ENCODE measurements around the gene CHPF. TPM values are rescaled to one million over a fixed set of nuclear protein-coding genes. Genes with fewer than 3 reads are reported as not detected.

Gene CHPF
- total and polyA plus RNA-seq, 10 of the 15 experiments (the other 5 are each of a cell fraction or from before 2014, with no cell fraction given), result 0.09 to 17.4 (median 8.3) TPM; not detected in 1

DNA sequence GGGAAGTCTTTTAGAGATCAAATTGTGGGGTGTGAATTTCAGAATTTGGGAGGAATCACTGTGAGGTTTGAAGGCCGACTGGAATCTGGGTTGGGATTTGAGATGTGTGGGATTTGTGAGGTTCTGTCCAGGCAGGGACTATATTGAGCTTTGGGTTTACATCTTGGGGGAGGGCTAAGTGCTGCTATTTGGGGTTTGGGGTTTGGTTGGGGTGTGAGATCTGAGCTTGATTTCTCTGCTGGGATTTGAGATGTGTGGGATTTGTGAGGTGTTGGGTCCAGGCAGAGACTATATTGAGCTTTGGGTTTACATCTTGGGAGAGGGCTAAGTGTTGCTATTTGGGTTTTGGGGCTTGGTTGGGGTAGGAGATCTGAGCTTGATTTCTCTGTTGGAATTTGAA is 44.1 kb downstream of the CHPF start:
- ChIA-PET CTCF (interaction anchor here (0.9 to 11.4 kb wide), 13 partner anchors 9 to 186 kb away, joined by 3 to 224 read pairs (median 5); partner anchors contain the start of genes CHPF, STK11IP and TMEM198), RAD21 (ENCODE audit: unreplicated experiment) (interaction anchor here (1.0 to 3.6 kb wide), 3 partner anchors 30 to 221 kb away, joined by 3 to 21 read pairs (median 6); partner anchors contain the start of gene DNAJB2), SMC1A (ENCODE audit: uncharacterized antibody, unreplicated experiment) (interaction anchor here (4.0 kb wide), 1 partner anchor 29 kb away, joined by 22 read pairs; no protein-coding TSS in a partner anchor), POLR2A (interaction anchor here (0.6 to 2.1 kb wide), 2 partner anchors 111 to 1040 kb away, joined by 3 to 15 read pairs; partner anchors contain the start of gene DNPEP)
- BruUV-seq (replicated peaks), result no TSS peak
- Histone ChIP-seq H3K36me3 (ENCODE audit: control insufficient read depth in 2 of 2, insufficient read depth in 2 of 2, low read length in 1 of 2) (peaks cover 0 to 7% of the 10 kb centered on the region in 2 experiments; a peak in 1 of 4 replicates), H3K4me3 (peak overlapping the region; percentile 83), H4K20me1 (ENCODE audit: control insufficient read depth, insufficient read depth) (no peaks in the 10 kb centered on the region), H3K9ac (ENCODE audit: control insufficient read depth, insufficient read depth, low read length) (peak overlapping the region; percentile 88), H3K9me3 (replicated peaks; ENCODE audit: control insufficient read depth, insufficient read depth, low read length) (no peaks in the 10 kb centered on the region; the same call in 2 of the 3 replicates), H3K4me2 (ENCODE audit: control insufficient read depth, insufficient read depth) (peak overlapping the region; percentile 93), H3K27me3 (replicated peaks in 1 of 2; ENCODE audit: control insufficient read depth in 2 of 2, insufficient read depth in 2 of 2, low read length in 1 of 2) (peaks cover 5 to 15% of the 10 kb centered on the region in 2 experiments), H3K79me2 (ENCODE audit: control insufficient read depth, insufficient read depth, low read length) (peaks cover 11% of the 10 kb centered on the region), H3K4me1 (ENCODE audit: control insufficient read depth, insufficient read depth, low read length) (peaks cover 15% of the 10 kb centered on the region), H2AFZ (ENCODE audit: control insufficient read depth, low read depth, low read length) (no peak overlapping the region), H3K27ac (ENCODE audit: control insufficient read depth, insufficient read depth) (peak overlapping the region; percentile 79)
- in situ Hi-C loops (cut with MboI) (no loop called here), intact Hi-C loops (cut with micrococcal nuclease; ENCODE audit: unreplicated experiment) (no loop called here)
- DNase-seq (ENCODE audit: low read depth, low spot score), result no peak
- no peak for FAIRE-seq
- no peak for ATAC-seq
- TF ChIP-seq SREBF2 (IDR thresholded peaks at IDR 0.05; ENCODE audit: low read length), result no peak
- no peak for TF ChIP-seq ETV6 (conservative IDR thresholded peaks at IDR 0.05 in 1 of 2, IDR thresholded peaks at IDR 0.05 in 1 of 2; ENCODE audit: borderline replicate concordance in 1 of 2, low read depth in 1 of 2)
- 0% methylated on average over 1 of the region's 1 CpG for WGBS (ENCODE audit: insufficient coverage, insufficient replicate concordance, low lambda C conversion rate, missing lambda C conversion rate)

DNA sequence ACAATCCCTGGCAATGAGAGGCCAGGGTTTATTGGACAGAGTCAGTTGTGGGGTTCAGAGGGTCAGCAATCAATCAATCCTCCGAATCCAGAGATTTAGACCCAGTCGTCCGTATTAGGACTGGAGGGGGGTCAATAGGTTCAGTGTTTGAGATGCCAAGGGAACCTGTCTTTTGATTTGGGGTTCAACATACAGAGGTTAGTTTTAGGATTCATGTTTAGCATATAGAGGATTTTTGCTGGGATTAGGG is 44.6 kb downstream of the CHPF start:
- Histone ChIP-seq H3K4me3 (peak overlapping the region; percentile 83), H3K4me2 (ENCODE audit: control insufficient read depth, insufficient read depth) (peak overlapping the region; percentile 93), H3K27ac (ENCODE audit: control insufficient read depth, insufficient read depth) (peak overlapping the region; percentile 79), H3K27me3 (replicated peaks in 1 of 2; ENCODE audit: control insufficient read depth in 2 of 2, insufficient read depth in 2 of 2, low read length in 1 of 2) (peaks cover 5 to 15% of the 10 kb centered on the region in 2 experiments), H3K36me3 (ENCODE audit: control insufficient read depth in 2 of 2, insufficient read depth in 2 of 2, low read length in 1 of 2) (peaks cover 0 to 3% of the 10 kb centered on the region in 2 experiments; a peak in 1 of 4 replicates), H4K20me1 (ENCODE audit: control insufficient read depth, insufficient read depth) (no peaks in the 10 kb centered on the region), H3K79me2 (ENCODE audit: control insufficient read depth, insufficient read depth, low read length) (peaks cover 11% of the 10 kb centered on the region), H3K4me1 (ENCODE audit: control insufficient read depth, insufficient read depth, low read length) (peaks cover 15% of the 10 kb centered on the region), H3K9ac (ENCODE audit: control insufficient read depth, insufficient read depth, low read length) (peak overlapping the region; percentile 88), H3K9me3 (replicated peaks; ENCODE audit: control insufficient read depth, insufficient read depth, low read length) (no peaks in the 10 kb centered on the region; the same call in 2 of the 3 replicates), H2AFZ (ENCODE audit: control insufficient read depth, low read depth, low read length) (peak overlapping the region; percentile 82)
- in situ Hi-C loops (cut with MboI) (no loop called here), intact Hi-C loops (cut with micrococcal nuclease; ENCODE audit: unreplicated experiment) (no loop called here)
- TF ChIP-seq, protein P1, sequence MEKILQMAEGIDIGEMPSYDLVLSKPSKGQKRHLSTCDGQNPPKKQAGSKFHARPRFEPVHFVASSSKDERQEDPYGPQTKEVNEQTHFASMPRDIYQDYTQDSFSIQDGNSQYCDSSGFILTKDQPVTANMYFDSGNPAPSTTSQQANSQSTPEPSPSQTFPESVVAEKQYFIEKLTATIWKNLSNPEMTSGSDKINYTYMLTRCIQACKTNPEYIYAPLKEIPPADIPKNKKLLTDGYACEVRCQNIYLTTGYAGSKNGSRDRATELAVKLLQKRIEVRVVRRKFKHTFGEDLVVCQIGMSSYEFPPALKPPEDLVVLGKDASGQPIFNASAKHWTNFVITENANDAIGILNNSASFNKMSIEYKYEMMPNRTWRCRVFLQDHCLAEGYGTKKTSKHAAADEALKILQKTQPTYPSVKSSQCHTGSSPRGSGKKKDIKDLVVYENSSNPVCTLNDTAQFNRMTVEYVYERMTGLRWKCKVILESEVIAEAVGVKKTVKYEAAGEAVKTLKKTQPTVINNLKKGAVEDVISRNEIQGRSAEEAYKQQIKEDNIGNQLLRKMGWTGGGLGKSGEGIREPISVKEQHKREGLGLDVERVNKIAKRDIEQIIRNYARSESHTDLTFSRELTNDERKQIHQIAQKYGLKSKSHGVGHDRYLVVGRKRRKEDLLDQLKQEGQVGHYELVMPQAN (conservative IDR thresholded peaks at IDR 0.05), result 0 out of 2 replicates have a peak, but pooled peaks have one; percentile 60
- TF ChIP-seq SMAD1 (IDR thresholded peaks at IDR 0.05; ENCODE audit: low read depth, partially characterized antibody) (peak; percentile 40), TCF7 (IDR thresholded peaks at IDR 0.05; ENCODE audit: borderline replicate concordance) (no peak), TARDBP (IDR thresholded peaks at IDR 0.05; ENCODE audit: borderline replicate concordance) (no peak), ZNF207 (IDR thresholded peaks at IDR 0.05; ENCODE audit: borderline replicate concordance) (no peak), ZNF274 (IDR thresholded peaks at IDR 0.05; ENCODE audit: insufficient read depth, insufficient read length) (no peak), ZNF622 (IDR thresholded peaks at IDR 0.05) (no peak), NR2C1 (IDR thresholded peaks at IDR 0.05) (no peak), CREM (IDR thresholded peaks at IDR 0.05; ENCODE audit: low read depth) (no peak)
- TF ChIP-seq, protein P2, sequence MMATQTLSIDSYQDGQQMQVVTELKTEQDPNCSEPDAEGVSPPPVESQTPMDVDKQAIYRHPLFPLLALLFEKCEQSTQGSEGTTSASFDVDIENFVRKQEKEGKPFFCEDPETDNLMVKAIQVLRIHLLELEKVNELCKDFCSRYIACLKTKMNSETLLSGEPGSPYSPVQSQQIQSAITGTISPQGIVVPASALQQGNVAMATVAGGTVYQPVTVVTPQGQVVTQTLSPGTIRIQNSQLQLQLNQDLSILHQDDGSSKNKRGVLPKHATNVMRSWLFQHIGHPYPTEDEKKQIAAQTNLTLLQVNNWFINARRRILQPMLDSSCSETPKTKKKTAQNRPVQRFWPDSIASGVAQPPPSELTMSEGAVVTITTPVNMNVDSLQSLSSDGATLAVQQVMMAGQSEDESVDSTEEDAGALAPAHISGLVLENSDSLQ (IDR thresholded peaks at IDR 0.05), result peak; percentile 81
- ATAC-seq (no peak; the same call in 2 of the 3 replicates), DNase-seq (ENCODE audit: low read depth, low spot score) (no peak), FAIRE-seq (no peak)
- CTCF ChIA-PET, result interaction anchor here (0.8 to 11.4 kb wide), 12 partner anchors 10 to 191 kb away, joined by 3 to 224 read pairs (median 6); partner anchors contain the start of genes CHPF, STK11IP and TMEM198
- WGBS (ENCODE audit: insufficient coverage, insufficient replicate concordance, low lambda C conversion rate, missing lambda C conversion rate), result 2% methylated on average over 3 of the region's 3 CpGs
- POLR2A ChIA-PET, result interaction anchor here (0.6 to 2.1 kb wide), 3 partner anchors 111 to 689 kb away, joined by 3 to 15 read pairs (median 3); partner anchors contain the start of gene DNPEP
- SMC1A ChIA-PET (ENCODE audit: uncharacterized antibody, unreplicated experiment), result interaction anchor here (0.6 to 4.0 kb wide), 7 partner anchors 30 to 327 kb away, joined by 3 to 22 read pairs (median 3); partner anchors contain the start of gene STK11IP
- no TSS peak for BruUV-seq (replicated peaks)
- RAD21 ChIA-PET (ENCODE audit: unreplicated experiment), result interaction anchor here (0.7 to 3.6 kb wide), 12 partner anchors 10 to 220 kb away, joined by 3 to 21 read pairs (median 4); partner anchors contain the start of genes CHPF, DNAJB2, DNPEP and STK11IP

Measured in GM12878 (cell line).